HepG2 (cell line): Measurements from ENCODE around the gene BICRA. TPM values are rescaled to one million over a fixed set of nuclear protein-coding genes. Genes with fewer than 3 reads are reported as not detected.

Source experiments
- ATAC-seq: fragments of 200-7000 bp; cut with Tn5 transposase; 3 replicates; pipeline ENCODE4 v1.9.1; 2020; ENCODE audit warnings: mild to moderate bottlenecking, moderate library complexity
- BruUV-seq: library from RNA; stranded (reverse); fragments of 400-500 nt; replicated peaks from 2 replicates; lab custom pipeline; 2021; lab: Mats Ljungman, UMichigan
- CTCF ChIA-PET: fragments of 300-600 bp; formaldehyde crosslinking; extraction: SDS; loops from one replicate; lab custom pipeline; 2021; ENCODE audit warnings: low total read pairs, inconsistent platforms, low intra/inter-chr PET ratio; lab: Yijun Ruan, JAX
- POLR2A ChIA-PET: fragments of 350-600 bp; sonication (Branson Sonifier 250); formaldehyde crosslinking; loops from one replicate; lab custom pipeline; 2020; ENCODE audit warnings: antibody characterized with exemption, inconsistent platforms; lab: Yijun Ruan, JAX
- DNase-seq: peaks from one replicate; pipeline ENCODE4 v3.0.0-alpha.2; 2015; ENCODE audit warnings: low spot score
- FAIRE-seq: peaks from 3 replicates; lab custom pipeline; 2011; peaks lifted over from hg19 to GRCh38; lab: Jason Lieb, UNC
- H2AFZ ChIP-seq: one replicate; pipeline ENCODE4 v1.6.1; 2011; ENCODE audit warnings: low read length, inconsistent platforms
- H3K27ac ChIP-seq: fragments of 300-600 bp; 3 replicates; pipeline ENCODE4 v1.8.0; 2011; ENCODE audit warnings: mixed run types, mild to moderate bottlenecking, mixed read lengths, low read length, inconsistent platforms; ENCODE audit not compliant: insufficient read depth; ENCODE audit errors: extremely low read length
- H3K27me3 ChIP-seq, 2 experiments: fragments of 200-600 bp in 1 of 2; 2 replicates in 1 of 2; 3 replicates in 1 of 2; pipeline versions ENCODE4 v1.6.0 to v1.8.0; 2011; ENCODE audit warnings: low read length in 2 of 2, mild to moderate bottlenecking in 2 of 2, moderate library complexity in 2 of 2, inconsistent platforms in 1 of 2; ENCODE audit not compliant: insufficient read depth in 2 of 2, control insufficient read depth in 1 of 2
- H3K36me3 ChIP-seq, 2 experiments: fragments of 200-600 bp in 1 of 2; replicated peaks in 1 of 2; 2 replicates in 1 of 2; 3 replicates in 1 of 2; pipeline versions ENCODE4 v1.5.1 to v1.8.0; 2011; ENCODE audit warnings: low read length in 2 of 2, inconsistent platforms in 1 of 2; ENCODE audit not compliant: insufficient read depth in 2 of 2, control insufficient read depth in 1 of 2
- H3K4me1 ChIP-seq: 2 replicates; pipeline ENCODE4 v1.5.1; 2012; ENCODE audit warnings: low read length, inconsistent platforms; ENCODE audit not compliant: insufficient read depth
- H3K4me2 ChIP-seq: 2 replicates; pipeline ENCODE4 v1.6.0; 2011; ENCODE audit warnings: low read depth, low read length, inconsistent platforms
- H3K4me3 ChIP-seq, 3 experiments: fragments of 200-600 bp in 1 of 3; sonication (generic), shearing (Covaris generic) in 1 of 3; replicated peaks in 1 of 3; 2 replicates each; pipeline ENCODE4 v1.5.1; 2011 to 2016; ENCODE audit warnings: low read length in 3 of 3, inconsistent platforms in 2 of 3, low read depth in 2 of 3, mild to moderate bottlenecking in 2 of 3, control low read depth in 1 of 3, mixed read lengths in 1 of 3; ENCODE audit not compliant: insufficient read depth in 1 of 3
- H3K79me2 ChIP-seq: one replicate; pipeline ENCODE4 v1.6.1; 2011; ENCODE audit warnings: low read length, inconsistent platforms; ENCODE audit not compliant: insufficient read depth
- H3K9ac ChIP-seq: 2 replicates; pipeline ENCODE4 v1.6.0; 2011; ENCODE audit warnings: mild to moderate bottlenecking, low read depth, low read length, inconsistent platforms; ENCODE audit not compliant: insufficient read depth
- H3K9me3 ChIP-seq: 2 replicates; pipeline ENCODE4 v1.5.1; 2012; ENCODE audit warnings: mild to moderate bottlenecking, low read length
- H4K20me1 ChIP-seq: 2 replicates; pipeline ENCODE4 v1.6.0; 2011; ENCODE audit warnings: inconsistent platforms, mild to moderate bottlenecking, low read length, moderate library complexity; ENCODE audit not compliant: insufficient read depth
- CHD4 ChIP-seq: fragments of 200-600 bp; sonication (generic); IDR thresholded peaks from 2 replicates; pipeline ENCODE4 v1.7.0; 2017; ENCODE audit warnings: mild to moderate bottlenecking, low read length, borderline replicate concordance
- ELF4 ChIP-seq: sonication (generic); formaldehyde crosslinking; IDR thresholded peaks from 2 replicates; pipeline ENCODE4 v1.5.0; 2020; ENCODE audit warnings: missing genetic modification reagents, mild to moderate bottlenecking, moderate library complexity, borderline replicate concordance
- FOXK2 ChIP-seq: fragments of 450-650 bp; IDR thresholded peaks from 2 replicates; pipeline ENCODE4 v1.6.1; 2016
- HNRNPL ChIP-seq: fragments of 200-400 bp; formaldehyde crosslinking; IDR thresholded peaks from 2 replicates; pipeline ENCODE4 v1.6.1; 2017; ENCODE audit warnings: mild to moderate bottlenecking, low read depth, low read length
- POGZ ChIP-seq: sonication (generic); formaldehyde crosslinking; IDR thresholded peaks from 2 replicates; pipeline ENCODE4 v1.4.0; 2020; ENCODE audit warnings: mild to moderate bottlenecking, missing genetic modification reagents
- TOE1 ChIP-seq: sonication (generic); formaldehyde crosslinking; IDR thresholded peaks from 2 replicates; pipeline ENCODE4 v1.4.0; 2020; ENCODE audit warnings: mild to moderate bottlenecking, missing genetic modification reagents
- ZBTB38 ChIP-seq: sonication (generic); formaldehyde crosslinking; IDR thresholded peaks from 2 replicates; pipeline ENCODE4 v1.5.1; 2020; ENCODE audit warnings: mild to moderate bottlenecking, missing genetic modification reagents
- ZNF180 ChIP-seq: sonication (generic); formaldehyde crosslinking; IDR thresholded peaks from 2 replicates; pipeline ENCODE4 v1.4.0; 2020; ENCODE audit warnings: low read depth, missing genetic modification reagents, borderline replicate concordance
- ZNF431 ChIP-seq: sonication (generic); formaldehyde crosslinking; IDR thresholded peaks from 2 replicates; pipeline ENCODE4 v1.9.0; 2022; ENCODE audit warnings: missing genetic modification reagents, low read depth, mild to moderate bottlenecking, borderline replicate concordance
- ZNF580 ChIP-seq: IDR thresholded peaks from 2 replicates; pipeline ENCODE4 v1.6.1; 2016; ENCODE audit warnings: low read depth, borderline replicate concordance
- ZNF75D ChIP-seq: sonication (generic); formaldehyde crosslinking; IDR thresholded peaks from 2 replicates; pipeline ENCODE4 v1.8.1; 2023; ENCODE audit warnings: missing genetic modification reagents, mild to moderate bottlenecking, borderline replicate concordance
- ZNF850 ChIP-seq: sonication (generic); formaldehyde crosslinking; conservative IDR thresholded peaks from 2 replicates; pipeline ENCODE4 v1.9.0; 2021; ENCODE audit warnings: mild to moderate bottlenecking, missing genetic modification reagents
- WGBS: methylation state at CpG from one replicate; pipeline ENCODE4 v1.1.6; 2017; ENCODE audit warnings: low lambda C conversion rate; 5-methylcytosine and 5-hydroxymethylcytosine counted together
- in situ Hi-C: cut with HindIII; loops from 2 replicates; pipeline ENCODE4 v1.10.0; 2017; ENCODE audit warnings: low pct_unique_long_range_greater_than_20kb; ENCODE audit not compliant: extremely low pct_ligation_motif_present
- intact Hi-C: fragments of 100-400 bp; cut with micrococcal nuclease; formaldehyde crosslinking; loops from one replicate; pipeline ENCODE4 v1.10.0; 2022; ENCODE audit not compliant: unreplicated experiment
- polyA plus RNA-seq, 8 experiments: library from polyadenylated mRNA; depleted of rRNA in 3 of 8; stranded (reverse) in 7 of 8; unstranded in 1 of 8; fragments of >200 nt; fragmentation: Illumina TruSeq in 4 of 8; extraction: Trizol in 4 of 8; gene quantifications; 2 replicates each; pipeline versions ENCODE4 v1.2.1 to v1.2.3, GENCODE V29; 2011 to 2016; ENCODE audit warnings: low read depth in 4 of 8, missing spikeins in 1 of 8, mixed read lengths in 1 of 8; ENCODE audit not compliant: insufficient read depth in 1 of 8
- total RNA-seq, 5 experiments: library from RNA; depleted of rRNA; stranded (reverse); fragments of >200 nt; fragmentation: Illumina TruSeq; extraction: Trizol; gene quantifications; 2 replicates each; pipeline ENCODE4 v1.2.3, GENCODE V29; 2016; ENCODE audit warnings: low read depth in 1 of 5

BICRA gene
- total and polyA plus RNA-seq, 2 of the 13 experiments (the other 11 are each of a cell fraction or from before 2014, with no cell fraction given), result 0.55 to 0.71 TPM

GRCh38 chr19:47740866-47741519 is 132.1 kb downstream of the BICRA start:
- BruUV-seq, result no TSS peak
- H3K4me2 ChIP-seq, result no peak overlapping the region
- H3K4me3 ChIP-seq, result no peak overlapping the region
- in situ Hi-C loops (loop anchor here (5.0 kb wide), 1 partner anchor 39 kb away; no protein-coding TSS in a partner anchor), intact Hi-C loops (no loop called here)
- H2AFZ ChIP-seq, result no peak overlapping the region
- DNase-seq (no peak), FAIRE-seq (no peak), ATAC-seq (no peak)
- H3K36me3 ChIP-seq, result no peaks in the 10 kb centered on the region
- peaks cover 30% of the 10 kb centered on the region for H3K4me1 ChIP-seq
- H3K27me3 ChIP-seq, result no peaks in the 10 kb centered on the region
- peaks cover 3% of the 10 kb centered on the region for H3K79me2 ChIP-seq
- 87% methylated on average over 48 of the region's 48 CpGs for WGBS
- H3K9ac ChIP-seq, result no peak overlapping the region
- no peak overlapping the region for H3K27ac ChIP-seq
- POLR2A ChIA-PET, result no interaction called here
- CTCF ChIA-PET, result no interaction called here
- H4K20me1 ChIP-seq, result no peaks in the 10 kb centered on the region
- TF ChIP-seq ZBTB38 (CRISPR knock-in tag) (peak; percentile 67; the same call in 1 of the 2 replicates), HNRNPL (peak; percentile 35; the same call in 1 of the 2 replicates), ZNF75D (CRISPR knock-in tag) (no peak), ZNF180 (CRISPR knock-in tag) (no peak), ZNF580 (CRISPR knock-in tag) (no peak), ZNF850 (no peak), FOXK2 (no peak), ZNF431 (CRISPR knock-in tag) (no peak), POGZ (CRISPR knock-in tag) (no peak), CHD4 (no peak), ELF4 (CRISPR knock-in tag) (no peak), TOE1 (no peak)
- H3K9me3 ChIP-seq, result no peaks in the 10 kb centered on the region
